ENCODE results near the gene CAMK4. TPM values are rescaled to one million over a fixed set of nuclear protein-coding genes. Genes with fewer than 3 reads are reported as not detected.

The CAMK4 gene
- polyA plus RNA-seq, 1 donor (not counting 4 experiments of a cell fraction or from before 2014, with no cell fraction given) = 0.45 TPM

DNA sequence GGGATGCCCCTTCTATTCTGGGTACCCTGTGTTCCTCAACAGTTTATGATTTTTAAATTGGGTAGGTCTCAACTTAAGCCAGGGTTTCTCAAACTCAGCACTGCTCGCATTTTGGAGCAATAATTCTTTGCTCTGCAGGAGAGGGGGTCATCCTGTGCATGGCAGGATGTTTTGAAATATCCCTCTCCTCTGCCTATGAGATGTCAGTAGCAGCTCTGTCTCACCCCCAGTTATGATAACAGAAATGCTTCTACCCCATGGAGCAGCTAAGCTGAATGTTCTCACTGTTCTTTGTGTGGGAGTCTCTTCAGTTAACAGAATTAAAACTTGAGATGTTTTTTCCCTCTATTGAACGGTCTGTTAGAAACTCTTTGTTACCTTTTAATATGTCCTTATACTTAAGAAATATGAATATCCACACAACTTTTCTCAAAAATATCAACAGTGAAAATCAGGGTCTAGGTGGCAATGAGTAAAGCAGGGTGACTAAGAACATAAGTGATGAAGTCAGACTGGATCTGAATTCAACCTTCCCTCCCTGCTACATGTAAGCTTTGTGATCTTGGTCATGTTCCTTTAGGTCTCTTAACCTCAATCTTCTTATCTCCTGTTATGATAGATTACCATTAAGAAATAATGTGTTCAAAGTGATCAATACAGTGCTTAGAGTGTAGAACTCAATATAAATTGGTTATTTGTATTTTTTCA, 89.0 kb downstream of the CAMK4 start:
- Histone ChIP-seq H3K36me3 (ENCODE audit: control insufficient read depth in 2 of 2, extremely low read depth in 1 of 2, insufficient read depth in 2 of 2, low read length in 2 of 2) (no peaks in the 10 kb centered on the region), H3K27me3 (ENCODE audit: control insufficient read depth, extremely low read depth, insufficient read depth, low read length) (no peaks in the 10 kb centered on the region), H4K20me1 (ENCODE audit: control insufficient read depth, extremely low read depth, insufficient read depth, low read length) (no peaks in the 10 kb centered on the region), H3K79me2 (ENCODE audit: control insufficient read depth, insufficient read depth, low read length) (no peaks in the 10 kb centered on the region), H3K9me3 (ENCODE audit: control insufficient read depth, low read depth, low read length) (no peaks in the 10 kb centered on the region), H3K9me1 (ENCODE audit: control insufficient read depth, extremely low read depth, insufficient read depth, low read length) (no peaks in the 10 kb centered on the region), H3K9ac (ENCODE audit: control insufficient read depth, extremely low read depth, insufficient read depth, low read length) (no peak overlapping the region), H3K27ac (ENCODE audit: control insufficient read depth, insufficient read depth, low read length) (no peak overlapping the region), H3K4me3 (ENCODE audit: control insufficient read depth in 2 of 3, extremely low read depth in 1 of 3, insufficient read depth in 2 of 3, low read depth in 1 of 3, low read length in 3 of 3) (no peak overlapping the region), H3K4me1 (ENCODE audit: control insufficient read depth, extremely low read depth, insufficient read depth, low read length) (no peaks in the 10 kb centered on the region), H3K4me2 (ENCODE audit: control insufficient read depth, extremely low read depth, insufficient read depth, low read depth, low read length) (no peak overlapping the region), H2AFZ (ENCODE audit: control insufficient read depth, low read length) (no peak overlapping the region)
- no peak for TF ChIP-seq EZH2 (IDR thresholded peaks at IDR 0.05; ENCODE audit: low read length)
- FAIRE-seq = no peak
- DNase-seq (ENCODE audit: low read depth, low spot score) = no peak
- dilution Hi-C loops (cut with MboI; ENCODE audit: extremely low pct_ligation_motif_present, low sequenced_read_pairs) = no loop called here

DNA sequence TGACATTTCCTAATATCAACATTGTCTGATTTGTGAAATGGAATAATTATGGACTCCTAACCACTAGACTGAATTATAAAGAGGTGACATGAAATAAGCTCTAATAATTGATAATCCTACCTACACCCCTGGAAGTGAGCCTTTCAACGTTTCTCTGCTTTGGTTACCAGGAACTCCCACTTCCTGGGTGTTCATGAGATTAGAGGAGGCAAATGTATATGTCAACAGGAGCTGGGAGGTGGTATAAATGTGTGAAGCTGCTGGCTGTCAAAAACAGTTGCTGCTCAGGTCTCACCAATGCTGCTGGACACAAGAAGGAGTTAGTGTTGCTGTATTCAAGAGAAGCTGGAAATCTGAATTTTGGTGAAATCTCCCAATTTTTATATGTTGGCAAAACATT, 96.8 kb downstream of the CAMK4 start:
- no peak overlapping the region for H2AFZ ChIP-seq (ENCODE audit: control insufficient read depth, low read length)
- no peaks in the 10 kb centered on the region for H4K20me1 ChIP-seq (ENCODE audit: control insufficient read depth, extremely low read depth, insufficient read depth, low read length)
- TF ChIP-seq, protein P1, sequence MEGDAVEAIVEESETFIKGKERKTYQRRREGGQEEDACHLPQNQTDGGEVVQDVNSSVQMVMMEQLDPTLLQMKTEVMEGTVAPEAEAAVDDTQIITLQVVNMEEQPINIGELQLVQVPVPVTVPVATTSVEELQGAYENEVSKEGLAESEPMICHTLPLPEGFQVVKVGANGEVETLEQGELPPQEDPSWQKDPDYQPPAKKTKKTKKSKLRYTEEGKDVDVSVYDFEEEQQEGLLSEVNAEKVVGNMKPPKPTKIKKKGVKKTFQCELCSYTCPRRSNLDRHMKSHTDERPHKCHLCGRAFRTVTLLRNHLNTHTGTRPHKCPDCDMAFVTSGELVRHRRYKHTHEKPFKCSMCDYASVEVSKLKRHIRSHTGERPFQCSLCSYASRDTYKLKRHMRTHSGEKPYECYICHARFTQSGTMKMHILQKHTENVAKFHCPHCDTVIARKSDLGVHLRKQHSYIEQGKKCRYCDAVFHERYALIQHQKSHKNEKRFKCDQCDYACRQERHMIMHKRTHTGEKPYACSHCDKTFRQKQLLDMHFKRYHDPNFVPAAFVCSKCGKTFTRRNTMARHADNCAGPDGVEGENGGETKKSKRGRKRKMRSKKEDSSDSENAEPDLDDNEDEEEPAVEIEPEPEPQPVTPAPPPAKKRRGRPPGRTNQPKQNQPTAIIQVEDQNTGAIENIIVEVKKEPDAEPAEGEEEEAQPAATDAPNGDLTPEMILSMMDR (optimal IDR thresholded peaks at IDR 0.05 in 1 of 3, IDR thresholded peaks at IDR 0.05 in 1 of 3, conservative IDR thresholded peaks at IDR 0.05 in 1 of 3; ENCODE audit: extremely low read depth in 1 of 3, insufficient read depth in 2 of 3, low read length in 3 of 3) = no peak
- H3K9me3 ChIP-seq (ENCODE audit: control insufficient read depth, low read depth, low read length) = no peaks in the 10 kb centered on the region
- H3K4me2 ChIP-seq (ENCODE audit: control insufficient read depth, extremely low read depth, insufficient read depth, low read depth, low read length) = no peak overlapping the region
- H3K79me2 ChIP-seq (ENCODE audit: control insufficient read depth, insufficient read depth, low read length) = no peaks in the 10 kb centered on the region
- no peaks in the 10 kb centered on the region for H3K9me1 ChIP-seq (ENCODE audit: control insufficient read depth, extremely low read depth, insufficient read depth, low read length)
- no peak overlapping the region for H3K4me3 ChIP-seq (ENCODE audit: control insufficient read depth in 2 of 3, extremely low read depth in 1 of 3, insufficient read depth in 2 of 3, low read depth in 1 of 3, low read length in 3 of 3)
- dilution Hi-C loops (cut with MboI; ENCODE audit: extremely low pct_ligation_motif_present, low sequenced_read_pairs) = no loop called here
- H3K27ac ChIP-seq (ENCODE audit: control insufficient read depth, insufficient read depth, low read length) = no peak overlapping the region
- FAIRE-seq (no peak), DNase-seq (ENCODE audit: low read depth, low spot score) (no peak)
- H3K9ac ChIP-seq (ENCODE audit: control insufficient read depth, extremely low read depth, insufficient read depth, low read length) = no peak overlapping the region
- H3K4me1 ChIP-seq (ENCODE audit: control insufficient read depth, extremely low read depth, insufficient read depth, low read length) = no peaks in the 10 kb centered on the region
- H3K27me3 ChIP-seq (ENCODE audit: control insufficient read depth, extremely low read depth, insufficient read depth, low read length) = no peaks in the 10 kb centered on the region
- H3K36me3 ChIP-seq (ENCODE audit: control insufficient read depth in 2 of 2, extremely low read depth in 1 of 2, insufficient read depth in 2 of 2, low read length in 2 of 2) = no peaks in the 10 kb centered on the region

DNA sequence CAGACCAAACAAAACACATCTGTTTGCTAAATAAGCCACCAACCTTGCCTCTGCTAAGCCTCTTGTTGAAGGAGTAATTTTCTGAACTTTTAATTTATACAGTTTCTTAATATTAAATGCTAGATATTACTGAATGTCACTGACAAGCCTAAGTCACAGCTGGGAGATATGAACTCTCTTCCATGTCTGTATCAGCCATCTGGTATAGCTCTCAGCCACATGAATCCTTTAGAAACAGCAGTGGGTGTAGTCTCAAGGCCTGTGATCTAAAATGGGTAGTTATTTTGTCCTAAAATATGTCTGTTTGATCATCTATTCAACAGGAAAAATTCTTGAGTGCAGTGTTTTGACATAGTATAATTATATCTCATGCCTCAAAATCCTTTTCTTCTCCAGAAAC, 97.2 kb downstream of the CAMK4 start:
- no peak for DNase-seq (ENCODE audit: low read depth, low spot score)
- Histone ChIP-seq H3K27me3 (ENCODE audit: control insufficient read depth, extremely low read depth, insufficient read depth, low read length) (no peaks in the 10 kb centered on the region), H2AFZ (ENCODE audit: control insufficient read depth, low read length) (no peak overlapping the region), H3K4me2 (ENCODE audit: control insufficient read depth, extremely low read depth, insufficient read depth, low read depth, low read length) (no peak overlapping the region), H3K27ac (ENCODE audit: control insufficient read depth, insufficient read depth, low read length) (no peak overlapping the region), H3K9me1 (ENCODE audit: control insufficient read depth, extremely low read depth, insufficient read depth, low read length) (no peaks in the 10 kb centered on the region), H3K36me3 (ENCODE audit: control insufficient read depth in 2 of 2, extremely low read depth in 1 of 2, insufficient read depth in 2 of 2, low read length in 2 of 2) (no peaks in the 10 kb centered on the region), H3K9ac (ENCODE audit: control insufficient read depth, extremely low read depth, insufficient read depth, low read length) (no peak overlapping the region), H3K79me2 (ENCODE audit: control insufficient read depth, insufficient read depth, low read length) (no peaks in the 10 kb centered on the region), H3K9me3 (ENCODE audit: control insufficient read depth, low read depth, low read length) (no peaks in the 10 kb centered on the region), H3K4me1 (ENCODE audit: control insufficient read depth, extremely low read depth, insufficient read depth, low read length) (no peaks in the 10 kb centered on the region), H4K20me1 (ENCODE audit: control insufficient read depth, extremely low read depth, insufficient read depth, low read length) (no peaks in the 10 kb centered on the region), H3K4me3 (ENCODE audit: control insufficient read depth in 2 of 3, extremely low read depth in 1 of 3, insufficient read depth in 2 of 3, low read depth in 1 of 3, low read length in 3 of 3) (no peak overlapping the region)
- no peak for TF ChIP-seq EZH2 (IDR thresholded peaks at IDR 0.05; ENCODE audit: low read length)
- TF ChIP-seq, protein P1 (optimal IDR thresholded peaks at IDR 0.05 in 1 of 3, IDR thresholded peaks at IDR 0.05 in 1 of 3, conservative IDR thresholded peaks at IDR 0.05 in 1 of 3; ENCODE audit: extremely low read depth in 1 of 3, insufficient read depth in 2 of 3, low read length in 3 of 3) = no peak
- dilution Hi-C loops (cut with MboI; ENCODE audit: extremely low pct_ligation_motif_present, low sequenced_read_pairs) = no loop called here
- FAIRE-seq = no peak

All from keratinocyte (primary cell).